ENCODE results near the gene LIPC. TPM values are rescaled to one million over a fixed set of nuclear protein-coding genes. Genes with fewer than 3 reads are reported as not detected.

Gene LIPC
- total and polyA plus RNA-seq, 9 of the 15 experiments (the other 6 are each of a cell fraction or from before 2014, with no cell fraction given): 0.07 to 0.41 (median 0.11) TPM; not detected in 2

GRCh38 chr15:58457466-58457965 lies 25.7 kb downstream of the LIPC start (continued):
- TF ChIP-seq ZNF121 (CRISPR knock-in tag; conservative IDR thresholded peaks at IDR 0.05) (no peak), ZNF511 (CRISPR knock-in tag; IDR thresholded peaks at IDR 0.05) (no peak), JUN (IDR thresholded peaks at IDR 0.05; ENCODE audit: borderline replicate concordance, low read depth, low read length) (peak; percentile 53; the same call in 1 of the 2 replicates), JUN (CRISPR knock-in tag; IDR thresholded peaks at IDR 0.05; ENCODE audit: borderline replicate concordance) (no peak), SNIP1 (IDR thresholded peaks at IDR 0.05; ENCODE audit: low read depth) (no peak), ZNF57 (CRISPR knock-in tag; IDR thresholded peaks at IDR 0.05) (no peak), PKNOX1 (IDR thresholded peaks at IDR 0.05) (no peak), ZSCAN29 (IDR thresholded peaks at IDR 0.05) (no peak)

- Histone ChIP-seq H3K4me2 (ENCODE audit: insufficient read depth, low read length) (no peak overlapping the region), H2AFZ (ENCODE audit: low read depth, low read length) (no peak overlapping the region), H3K4me1 (replicated peaks in 1 of 2; ENCODE audit: control insufficient read depth in 2 of 2, insufficient read depth in 2 of 2, low read length in 2 of 2) (peaks cover 10 to 26% of the 10 kb centered on the region in 2 experiments; a peak in 4 of 5 replicates), H3K9me3 (replicated peaks; ENCODE audit: control insufficient read depth, insufficient read depth, low read depth, low read length) (no peaks in the 10 kb centered on the region), H3K27me3 (ENCODE audit: control insufficient read depth in 2 of 2, insufficient read depth in 2 of 2, low read length in 2 of 2) (no peaks in the 10 kb centered on the region), H3K36me3 (ENCODE audit: control insufficient read depth, insufficient read depth, low read length) (no peaks in the 10 kb centered on the region), H3K9me1 (ENCODE audit: control insufficient read depth, insufficient read depth, low read length) (no peaks in the 10 kb centered on the region), H3K9ac (ENCODE audit: insufficient read depth in 1 of 2, low read depth in 2 of 2, low read length in 2 of 2) (no peak overlapping the region), H3K27ac (ENCODE audit: extremely low read depth, low read depth, low read length) (no peak overlapping the region), H3K4me3 (no peak overlapping the region), H3K79me2 (ENCODE audit: control insufficient read depth, insufficient read depth, low read length) (no peaks in the 10 kb centered on the region), H4K20me1 (replicated peaks; ENCODE audit: control insufficient read depth, insufficient read depth, low read length) (no peaks in the 10 kb centered on the region)
- BruUV-seq (replicated peaks): no TSS peak
- DNase-seq (ENCODE audit: extremely low read depth in 1 of 4, low spot score in 3 of 4) (no peak), ATAC-seq (no peak), FAIRE-seq (no peak)
- in situ Hi-C loops (cut with MboI) (no loop called here), intact Hi-C loops (cut with micrococcal nuclease) (no loop called here)
- CTCF ChIA-PET (ENCODE audit: low intra/inter-chr PET ratio): no interaction called here
- TF ChIP-seq ZC3H11A (IDR thresholded peaks at IDR 0.05; ENCODE audit: low read depth, low read length) (no peak), TBP (optimal IDR thresholded peaks at IDR 0.05; ENCODE audit: low read depth, low read length) (no peak), ZNF282 (CRISPR knock-in tag; IDR thresholded peaks at IDR 0.05) (no peak), ERF (CRISPR knock-in tag; IDR thresholded peaks at IDR 0.05) (no peak), GTF2A2 (tag; IDR thresholded peaks at IDR 0.05) (no peak), ASH1L (IDR thresholded peaks at IDR 0.05; ENCODE audit: borderline replicate concordance, low read depth, partially characterized antibody) (no peak), RFX7 (CRISPR knock-in tag; IDR thresholded peaks at IDR 0.05) (no peak), TCFL5 (CRISPR knock-in tag; conservative IDR thresholded peaks at IDR 0.05) (no peak)
- POLR2A ChIA-PET: interaction anchor here (0.6 to 0.8 kb wide), 4 partner anchors 14 to 1242 kb away, joined by 3 read pairs; partner anchors contain the start of gene MINDY2
- 14% methylated on average over 3 of the region's 3 CpGs for WGBS (ENCODE audit: insufficient coverage, low coverage, missing lambda C conversion rate)
These were observed 26.3 kb downstream of the LIPC start for GRCh38 chr15:58458076-58458475.
